HG03558 (cell line): ENCODE data around the gene GGT7.

Experiments
- ATAC-seq: cut with Tn5 transposase; IDR thresholded peaks from one replicate; pipeline ENCODE4 v1.9.1; 2021; ENCODE audit warnings: moderate number of reproducible peaks; ENCODE audit not compliant: unreplicated experiment; ENCODE audit errors: extremely low read depth

GGT7 gene

DNA sequence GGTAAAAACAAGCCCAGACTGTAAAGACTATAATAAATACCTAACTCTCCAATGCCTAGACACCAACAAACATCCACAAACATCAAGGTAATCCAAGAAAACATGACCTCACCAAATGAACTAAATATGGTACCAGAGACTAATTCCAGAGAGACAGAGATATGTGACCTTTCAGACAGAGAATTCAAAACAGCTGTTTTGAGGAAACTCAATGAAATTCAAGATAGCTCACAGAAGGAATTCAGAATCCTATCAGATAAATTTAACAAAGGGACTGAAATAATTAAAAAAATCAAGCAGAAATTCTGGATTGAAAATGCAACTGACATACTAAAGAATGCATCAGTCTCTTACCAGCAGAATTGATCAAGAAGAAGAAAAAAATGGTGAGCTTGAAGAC is 73.8 kb downstream of the GGT7 start:
- no peak for ATAC-seq

DNA sequence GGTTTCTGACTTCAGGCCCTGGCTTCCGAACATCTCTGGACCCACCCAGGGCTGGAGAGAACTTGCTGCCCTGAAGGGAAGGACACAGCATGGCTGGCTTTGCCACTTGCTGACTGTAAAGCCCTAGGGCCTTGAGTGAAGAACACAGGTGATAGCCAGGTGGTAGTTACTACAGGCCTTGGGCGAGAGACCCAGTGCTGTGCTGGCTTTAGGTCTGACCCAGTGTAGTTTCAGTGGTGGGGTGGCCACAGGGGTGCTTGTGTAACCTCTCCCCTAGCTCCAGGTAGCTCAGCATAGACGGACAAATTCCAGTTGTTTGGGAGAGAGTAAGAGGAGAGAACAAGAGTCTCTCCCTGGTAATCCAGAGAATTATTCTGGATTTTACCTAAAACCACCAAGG is 74.3 kb downstream of the GGT7 start:
- no peak for ATAC-seq

DNA sequence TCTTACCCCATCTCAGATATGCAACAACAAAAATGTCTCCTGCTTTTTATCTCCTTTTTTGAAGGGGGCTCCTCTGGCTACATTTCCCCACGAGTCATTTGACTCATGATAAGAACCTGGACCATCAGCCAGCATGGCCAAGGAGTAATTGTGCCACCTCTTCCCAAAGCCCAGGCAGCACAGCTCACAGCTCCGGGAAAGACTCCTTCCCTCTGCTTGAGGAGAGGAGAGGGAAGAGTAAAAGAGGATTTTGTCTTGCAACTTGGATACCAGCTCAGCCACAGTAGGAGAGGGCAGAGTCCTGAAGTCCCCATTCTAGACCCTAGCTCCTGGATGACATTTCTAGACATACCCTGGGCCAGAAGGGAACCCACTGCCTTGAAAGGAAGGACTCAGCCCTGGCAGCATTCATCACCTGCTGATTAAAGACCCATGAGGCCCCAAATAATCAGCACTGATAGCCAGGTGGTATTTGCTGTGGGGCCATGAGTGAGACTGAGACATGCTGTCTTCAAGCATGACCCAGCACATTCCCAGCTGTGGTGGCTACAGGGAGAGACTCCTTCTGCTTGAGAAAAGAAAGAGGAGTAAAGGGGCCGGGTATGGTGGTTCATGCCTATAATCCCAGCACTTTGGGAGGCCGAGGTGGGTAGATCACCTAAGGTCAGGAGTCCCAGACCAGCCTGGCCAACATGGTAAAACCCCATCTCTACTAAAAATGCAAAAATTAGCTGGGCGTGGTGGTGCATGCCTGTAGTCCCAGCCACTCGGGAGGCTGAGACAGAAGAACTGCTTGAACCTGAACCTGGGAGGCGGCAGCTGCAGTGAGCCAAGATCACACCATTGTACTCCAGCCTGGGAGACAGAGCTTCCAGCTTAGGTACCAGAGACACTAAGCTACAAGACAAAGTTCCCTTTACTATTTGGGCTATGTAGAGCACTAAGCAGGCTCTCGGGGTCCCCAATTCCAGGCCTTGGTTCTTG is 75.4 kb downstream of the GGT7 start:
- no peak for ATAC-seq
